ENCODE results near the gene PADI4. TPM values are rescaled to one million over a fixed set of nuclear protein-coding genes. Genes with fewer than 3 reads are reported as not detected.

The PADI4 gene
- total RNA-seq, 2 experiments from 2014 or later: 1.5 to 1.8 TPM

GRCh38 chr1:17409391-17409811 lies 101.4 kb downstream of the PADI4 start:
- no peaks in the 10 kb centered on the region for H3K27me3 Mint-ChIP-seq (ENCODE audit: low read depth)
- no peak overlapping the region for H3K4me3 Mint-ChIP-seq
- DNase-seq: no peak
- H3K36me3 Mint-ChIP-seq (ENCODE audit: low read depth): peaks cover 50% of the 10 kb centered on the region
- no peak overlapping the region for H3K27ac Mint-ChIP-seq
- CTCF ChIA-PET: no interaction called here
- no peaks in the 10 kb centered on the region for H3K9me3 Mint-ChIP-seq
- H3K4me1 Mint-ChIP-seq (ENCODE audit: low read depth): peaks cover 2% of the 10 kb centered on the region
- intact Hi-C loops (cut with micrococcal nuclease): no loop called here

DNA sequence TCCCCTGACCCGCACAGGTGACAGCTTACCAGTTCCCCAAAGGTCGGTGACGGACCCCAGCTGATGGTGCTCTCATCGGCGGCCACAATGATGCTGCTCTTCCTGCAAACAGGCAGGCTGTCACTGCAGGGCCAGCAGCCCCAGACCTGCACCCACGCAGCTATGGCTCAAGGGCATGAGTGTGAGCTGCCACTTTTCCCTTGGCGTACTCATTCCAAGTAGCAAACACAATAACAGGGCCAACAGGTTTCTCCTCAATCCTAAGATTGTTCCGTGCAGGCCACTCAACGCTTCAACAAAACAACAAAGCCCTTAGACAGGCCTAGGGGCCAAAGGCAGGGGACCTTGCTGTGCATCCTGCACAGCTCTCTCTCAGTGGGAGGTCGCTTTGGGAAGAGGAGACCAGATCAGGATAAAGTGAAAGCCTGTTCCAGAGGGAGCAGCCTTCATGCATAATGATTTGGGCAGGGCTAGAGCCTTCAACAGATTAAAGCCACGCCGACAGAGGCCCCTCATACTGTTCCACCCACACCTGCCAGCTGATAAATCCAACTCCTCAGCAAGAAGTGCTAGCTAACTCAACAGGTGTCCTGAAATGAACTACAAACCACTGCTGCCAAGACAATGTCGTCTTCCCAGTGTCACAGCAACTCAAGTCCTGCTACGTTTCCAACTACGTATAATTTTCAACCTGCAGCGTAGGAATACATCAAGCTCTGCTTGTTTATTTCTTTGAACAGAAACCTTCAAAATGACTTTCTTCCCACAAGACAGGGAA lies 104.3 kb downstream of the PADI4 start:
- Mint-ChIP-seq H3K36me3 (ENCODE audit: low read depth) (peaks cover 73% of the 10 kb centered on the region), H3K9me3 (no peaks in the 10 kb centered on the region), H3K27ac (peak overlapping the region; percentile 53), H3K4me1 (ENCODE audit: low read depth) (peaks cover 2% of the 10 kb centered on the region), H3K27me3 (ENCODE audit: low read depth) (no peaks in the 10 kb centered on the region), H3K4me3 (no peak overlapping the region)
- intact Hi-C loops (cut with micrococcal nuclease): no loop called here
- DNase-seq: no peak
- CTCF ChIA-PET: interaction anchor here (0.6 kb wide), 1 partner anchor 366 kb away, joined by 6 read pairs; no protein-coding TSS in a partner anchor

Small RNA genes lying within 50 kb of the gene (microRNA-seq; reads per million reads assigned to microRNA genes)
- not detected for gene MIR3972 (ENCODE audit: borderline microRNAs expressed, borderline replicate concordance)

Other genes starting within 250 kb of the PADI4 start
- gene PADI2, start 188.7 kb upstream of the PADI4 start, total RNA-seq: not detected
- not detected for gene PADI1, start 103.1 kb upstream of the PADI4 start, total RNA-seq
- not detected for gene PADI3, start 59.1 kb upstream of the PADI4 start, total RNA-seq
- not detected for gene PADI6, start 64.0 kb downstream of the PADI4 start, total RNA-seq
- 100 to 1,000 TPM; 130 to 132 TPM for gene RCC2, start 131.5 kb downstream of the PADI4 start, total RNA-seq
- gene ARHGEF10L, start 231.5 kb downstream of the PADI4 start, total RNA-seq: not detected

Data from activated naive CD4-positive, alpha-beta T cell treated with anti-CD3 and anti-CD28 coated beads for 36 hours (primary cell).